Measurements from ENCODE around the gene RDM1. TPM values are rescaled to one million over a fixed set of nuclear protein-coding genes. Genes with fewer than 3 reads are reported as not detected.
A peak's percentile ranks its signal among the peaks of the same experiment; 100 is the strongest.

RDM1 gene, protein sequence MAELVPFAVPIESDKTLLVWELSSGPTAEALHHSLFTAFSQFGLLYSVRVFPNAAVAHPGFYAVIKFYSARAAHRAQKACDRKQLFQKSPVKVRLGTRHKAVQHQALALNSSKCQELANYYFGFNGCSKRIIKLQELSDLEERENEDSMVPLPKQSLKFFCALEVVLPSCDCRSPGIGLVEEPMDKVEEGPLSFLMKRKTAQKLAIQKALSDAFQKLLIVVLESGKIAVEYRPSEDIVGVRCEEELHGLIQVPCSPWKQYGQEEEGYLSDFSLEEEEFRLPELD
- total RNA-seq (2022) (6.2 and 6.5 TPM in 2 replicates), Bru-seq, nascent RNA (percentile 52 among the genes with signal in this experiment), BruChase-seq, experiment 1, labeled RNA remaining after a 6-hour chase (percentile 40 among the genes with signal in this experiment), BruChase-seq, experiment 2, labeled RNA remaining after a 2-hour chase (percentile 46 among the genes with signal in this experiment)
- long read RNA-seq, transcript RDM1-228 (7 exons, 1,177 nt) = major isoform, 5 of 7 reads
- long read RNA-seq, partial matches to known transcripts = 0 of 7 reads
- long read RNA-seq, other reads (novel, unspliced or antisense) = 2 of 7 reads

DNA sequence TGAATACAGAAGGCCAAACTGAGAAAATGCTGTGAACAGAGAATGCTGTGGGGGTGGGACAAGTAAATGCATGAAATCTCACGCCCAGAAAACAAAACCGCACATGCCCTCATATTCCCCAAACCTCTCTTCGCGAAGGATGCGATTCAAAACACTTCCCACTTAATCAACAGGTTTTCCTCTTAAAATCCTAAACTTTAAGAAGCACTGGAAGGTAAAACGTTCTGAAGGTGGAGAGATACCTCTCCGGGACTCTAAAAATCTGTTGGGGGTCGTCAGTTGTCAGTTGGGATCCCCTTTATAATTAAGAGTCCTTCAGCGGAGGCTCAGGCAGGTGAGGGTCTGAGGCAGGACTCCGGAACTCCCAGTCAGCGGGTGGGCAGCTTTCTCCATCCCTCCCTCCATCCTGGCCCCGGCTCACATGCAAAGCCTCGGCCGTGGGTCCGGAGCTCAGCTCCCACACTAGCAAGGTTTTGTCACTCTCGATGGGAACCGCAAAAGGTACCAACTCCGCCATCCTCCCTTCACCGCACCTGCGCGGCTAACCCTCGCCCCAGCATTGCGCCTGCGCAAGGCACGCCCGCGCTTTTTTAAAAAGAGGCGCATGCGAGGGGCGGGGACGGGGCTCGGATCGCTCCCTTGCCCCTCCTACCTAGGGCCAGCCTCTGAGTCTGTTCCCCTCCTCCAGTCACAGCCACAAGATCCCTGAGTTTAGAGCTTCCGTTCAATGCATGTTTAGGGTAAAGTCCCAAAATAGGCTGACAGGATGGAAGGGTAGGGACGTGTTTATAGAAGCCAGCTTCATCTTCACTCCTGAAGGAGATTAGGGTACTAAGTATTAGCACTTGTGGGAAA lies at the start of gene RDM1:
Gene RDM1, minus strand, starts transcription at position 563 of the 855 bp plus-strand sequence. Its CDS starts 46 bp downstream, at position 517.
- TF ChIP-seq, protein P1, sequence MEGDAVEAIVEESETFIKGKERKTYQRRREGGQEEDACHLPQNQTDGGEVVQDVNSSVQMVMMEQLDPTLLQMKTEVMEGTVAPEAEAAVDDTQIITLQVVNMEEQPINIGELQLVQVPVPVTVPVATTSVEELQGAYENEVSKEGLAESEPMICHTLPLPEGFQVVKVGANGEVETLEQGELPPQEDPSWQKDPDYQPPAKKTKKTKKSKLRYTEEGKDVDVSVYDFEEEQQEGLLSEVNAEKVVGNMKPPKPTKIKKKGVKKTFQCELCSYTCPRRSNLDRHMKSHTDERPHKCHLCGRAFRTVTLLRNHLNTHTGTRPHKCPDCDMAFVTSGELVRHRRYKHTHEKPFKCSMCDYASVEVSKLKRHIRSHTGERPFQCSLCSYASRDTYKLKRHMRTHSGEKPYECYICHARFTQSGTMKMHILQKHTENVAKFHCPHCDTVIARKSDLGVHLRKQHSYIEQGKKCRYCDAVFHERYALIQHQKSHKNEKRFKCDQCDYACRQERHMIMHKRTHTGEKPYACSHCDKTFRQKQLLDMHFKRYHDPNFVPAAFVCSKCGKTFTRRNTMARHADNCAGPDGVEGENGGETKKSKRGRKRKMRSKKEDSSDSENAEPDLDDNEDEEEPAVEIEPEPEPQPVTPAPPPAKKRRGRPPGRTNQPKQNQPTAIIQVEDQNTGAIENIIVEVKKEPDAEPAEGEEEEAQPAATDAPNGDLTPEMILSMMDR (IDR thresholded peaks at IDR 0.05; ENCODE audit: unreplicated experiment) = no peak
- CTCF ChIA-PET = interaction anchor here (0.6 kb wide), 1 partner anchor 18 kb away, joined by 3 read pairs; no protein-coding TSS in a partner anchor
- intact Hi-C loops (cut with micrococcal nuclease; ENCODE audit: unreplicated experiment) = no loop called here
- Mint-ChIP-seq H3K9me3 (ENCODE audit: low read depth, unreplicated experiment) (no peaks in the 10 kb centered on the region), H3K4me3 (ENCODE audit: low read depth, unreplicated experiment) (peak within 1 kb of the TSS; percentile 84), H3K36me3 (ENCODE audit: insufficient read depth, unreplicated experiment) (peaks cover 10% of the 10 kb centered on the region), H3K4me1 (ENCODE audit: low read depth, unreplicated experiment) (no peaks in the 10 kb centered on the region), H3K27ac (ENCODE audit: unreplicated experiment) (no peak within 1 kb of the TSS), H3K27me3 (ENCODE audit: unreplicated experiment) (peaks cover 13% of the 10 kb centered on the region)
- DNase-seq = peak; percentile 91
- BruUV-seq (replicated peaks) = no TSS peak

DNA sequence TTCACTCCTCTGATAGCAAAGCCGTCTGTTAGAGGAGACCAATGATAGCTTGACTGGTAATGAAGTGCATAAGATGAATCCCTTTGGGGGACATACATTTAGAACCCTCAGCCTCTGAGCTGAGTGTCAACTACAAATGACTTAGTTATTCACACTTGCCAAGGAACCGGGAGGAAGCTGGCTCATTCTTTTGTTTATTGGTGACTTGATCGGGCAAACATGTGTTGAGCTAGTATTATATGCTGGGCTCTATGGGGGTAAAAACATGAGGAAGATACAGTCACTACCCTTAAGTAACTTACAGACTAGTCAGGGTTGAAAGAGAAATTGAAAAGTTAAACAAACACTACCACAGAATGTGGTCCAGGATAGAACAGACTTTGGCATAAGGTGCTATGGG lies 47.8 kb upstream of the RDM1 start:
- TF ChIP-seq, protein P1 (IDR thresholded peaks at IDR 0.05; ENCODE audit: unreplicated experiment) = no peak
- H3K27ac Mint-ChIP-seq (ENCODE audit: unreplicated experiment) = no peak overlapping the region
- no peaks in the 10 kb centered on the region for H3K9me3 Mint-ChIP-seq (ENCODE audit: low read depth, unreplicated experiment)
- intact Hi-C loops (cut with micrococcal nuclease; ENCODE audit: unreplicated experiment) = no loop called here
- no peak overlapping the region for H3K4me3 Mint-ChIP-seq (ENCODE audit: low read depth, unreplicated experiment)
- peaks cover 67% of the 10 kb centered on the region for H3K27me3 Mint-ChIP-seq (ENCODE audit: unreplicated experiment)
- no TSS peak for BruUV-seq (replicated peaks)
- H3K4me1 Mint-ChIP-seq (ENCODE audit: low read depth, unreplicated experiment) = peaks cover 8% of the 10 kb centered on the region
- CTCF ChIA-PET = interaction anchor here (0.7 to 2.2 kb wide), 3 partner anchors 9 to 109 kb away, joined by 3 to 9 read pairs (median 7); partner anchors contain the start of gene HEATR9
- DNase-seq = no peak
- H3K36me3 Mint-ChIP-seq (ENCODE audit: insufficient read depth, unreplicated experiment) = no peaks in the 10 kb centered on the region

DNA sequence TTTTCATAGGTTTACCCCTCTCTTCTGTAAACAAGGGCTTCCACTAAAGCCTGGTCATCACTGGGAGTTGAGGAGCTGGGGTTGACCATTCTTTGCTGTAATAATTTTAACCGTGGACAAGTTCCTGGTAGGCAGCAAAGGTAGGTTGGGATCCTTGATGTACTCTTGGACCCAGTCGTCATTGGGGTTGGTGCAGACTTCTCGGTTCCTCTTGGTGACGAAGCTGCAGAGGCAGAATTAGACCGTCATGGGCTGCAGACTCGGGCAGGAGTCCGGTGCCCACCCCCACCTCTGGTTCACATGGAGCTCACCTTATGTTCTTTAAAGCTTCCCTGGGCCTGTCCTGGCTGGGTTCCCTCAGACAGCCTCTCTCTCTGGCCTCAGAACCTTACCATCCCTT lies 46.9 kb upstream of the RDM1 start:
- TF ChIP-seq, protein P1 (IDR thresholded peaks at IDR 0.05; ENCODE audit: unreplicated experiment) = no peak
- H3K4me1 Mint-ChIP-seq (ENCODE audit: low read depth, unreplicated experiment) = peaks cover 11% of the 10 kb centered on the region
- peaks cover 67% of the 10 kb centered on the region for H3K27me3 Mint-ChIP-seq (ENCODE audit: unreplicated experiment)
- no TSS peak for BruUV-seq (replicated peaks)
- H3K27ac Mint-ChIP-seq (ENCODE audit: unreplicated experiment) = no peak overlapping the region
- H3K36me3 Mint-ChIP-seq (ENCODE audit: insufficient read depth, unreplicated experiment) = no peaks in the 10 kb centered on the region
- intact Hi-C loops (cut with micrococcal nuclease; ENCODE audit: unreplicated experiment) = no loop called here
- no peak for DNase-seq
- H3K4me3 Mint-ChIP-seq (ENCODE audit: low read depth, unreplicated experiment) = no peak overlapping the region
- CTCF ChIA-PET = no interaction called here
- no peaks in the 10 kb centered on the region for H3K9me3 Mint-ChIP-seq (ENCODE audit: low read depth, unreplicated experiment)
